Ramos (cell line): ENCODE measurements around the gene IRF2.

Experiments
- in situ Hi-C: fragments of 300-500 bp; cut with MboI; formaldehyde crosslinking; loops from one replicate; pipeline ENCODE4 v1.14.3; 2022; ENCODE audit warnings: low sequenced_read_pairs; ENCODE audit not compliant: unreplicated experiment

The IRF2 gene

GRCh38 chr4:184475498-184475897, 1.1 kb upstream of the IRF2 start:
- in situ Hi-C loops: no loop called here

GRCh38 chr4:184475096-184475461, 729 bp upstream of the IRF2 start:
- in situ Hi-C loops: no loop called here

GRCh38 chr4:184473499-184474262, 669 bp downstream of the IRF2 start:
- in situ Hi-C loops: loop anchor here (5.0 kb wide), 1 partner anchor 59 kb away; no protein-coding TSS in a partner anchor

GRCh38 chr4:184472614-184473498, 1.5 kb downstream of the IRF2 start:
- in situ Hi-C loops: loop anchor here (5.0 kb wide), 1 partner anchor 59 kb away; no protein-coding TSS in a partner anchor

- in situ Hi-C loops: loop anchor here (5.0 kb wide), 1 partner anchor 60 kb away; no protein-coding TSS in a partner anchor
These were observed 2.3 kb downstream of the IRF2 start for GRCh38 chr4:184471881-184472613.

GRCh38 chr4:184470785-184471110, 3.6 kb downstream of the IRF2 start:
- in situ Hi-C loops: loop anchor here (5.0 kb wide), 1 partner anchor 62 kb away; no protein-coding TSS in a partner anchor

GRCh38 chr4:184466634-184467033, 7.7 kb downstream of the IRF2 start:
- in situ Hi-C loops: no loop called here

- in situ Hi-C loops: no loop called here
These were observed 9.4 kb downstream of the IRF2 start for GRCh38 chr4:184464759-184465454.

GRCh38 chr4:184463856-184464255, 10.5 kb downstream of the IRF2 start:
- in situ Hi-C loops: no loop called here

GRCh38 chr4:184463158-184463557, 11.2 kb downstream of the IRF2 start:
- in situ Hi-C loops: no loop called here

- in situ Hi-C loops: no loop called here
These were observed 11.6 kb downstream of the IRF2 start for GRCh38 chr4:184462724-184463123.

- in situ Hi-C loops: no loop called here
These were observed 12.5 kb downstream of the IRF2 start for GRCh38 chr4:184461711-184462441.

- in situ Hi-C loops: no loop called here
These were observed 13.7 kb downstream of the IRF2 start for GRCh38 chr4:184460499-184461285.

GRCh38 chr4:184459413-184459812, 14.9 kb downstream of the IRF2 start:
- in situ Hi-C loops: no loop called here

GRCh38 chr4:184457535-184458249, 16.7 kb downstream of the IRF2 start:
- in situ Hi-C loops: no loop called here

GRCh38 chr4:184456337-184456736, 18.0 kb downstream of the IRF2 start:
- in situ Hi-C loops: no loop called here

- in situ Hi-C loops: no loop called here
These were observed 19.1 kb downstream of the IRF2 start for GRCh38 chr4:184455299-184455698.
